GM12873 (cell line): ENCODE data around the gene SIGLEC14.

Experiments
- CTCF ChIP-seq: IDR thresholded peaks from 2 replicates; pipeline ENCODE4 v1.5.1; 2012; ENCODE audit warnings: low read depth, mild to moderate bottlenecking, moderate library complexity, low read length, control low read depth; ENCODE audit not compliant: insufficient read depth; ENCODE audit errors: missing control alignments

Gene SIGLEC14

GRCh38 chr19:51686171-51686570 is 39.5 kb upstream of the SIGLEC14 start:
- TF ChIP-seq CTCF, result no peak

DNA sequence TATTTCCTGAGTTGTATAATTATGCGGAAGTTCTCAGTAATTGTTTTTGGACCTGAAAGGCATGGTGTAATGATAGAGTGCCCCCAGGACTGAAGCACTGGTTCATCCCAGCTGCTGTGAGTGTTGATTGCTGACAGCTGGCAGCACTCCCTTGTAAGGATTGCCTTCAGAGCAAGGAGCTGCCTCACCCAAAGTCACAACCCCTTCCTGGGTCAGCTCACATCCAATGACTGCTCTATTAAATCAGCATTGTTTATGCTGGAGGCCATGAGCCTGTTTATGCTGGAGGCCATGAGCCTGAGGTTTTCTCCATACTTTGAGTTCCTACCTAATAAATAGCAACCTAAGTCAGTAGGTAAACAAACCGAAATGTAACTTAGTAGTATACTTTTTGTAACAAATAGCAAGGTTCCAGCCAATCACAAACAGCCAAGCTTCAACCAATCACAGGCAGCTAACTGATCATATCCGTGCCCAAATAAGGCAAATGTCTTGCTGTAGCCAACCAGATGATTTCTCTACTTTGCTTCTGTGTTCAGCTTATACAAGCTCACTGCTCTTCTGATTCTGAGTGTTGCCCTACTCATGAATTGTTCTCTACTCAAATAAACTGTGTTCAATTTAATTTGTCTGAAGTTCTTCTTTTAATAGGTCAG is 34.8 kb upstream of the SIGLEC14 start:
- no peak for TF ChIP-seq CTCF

DNA sequence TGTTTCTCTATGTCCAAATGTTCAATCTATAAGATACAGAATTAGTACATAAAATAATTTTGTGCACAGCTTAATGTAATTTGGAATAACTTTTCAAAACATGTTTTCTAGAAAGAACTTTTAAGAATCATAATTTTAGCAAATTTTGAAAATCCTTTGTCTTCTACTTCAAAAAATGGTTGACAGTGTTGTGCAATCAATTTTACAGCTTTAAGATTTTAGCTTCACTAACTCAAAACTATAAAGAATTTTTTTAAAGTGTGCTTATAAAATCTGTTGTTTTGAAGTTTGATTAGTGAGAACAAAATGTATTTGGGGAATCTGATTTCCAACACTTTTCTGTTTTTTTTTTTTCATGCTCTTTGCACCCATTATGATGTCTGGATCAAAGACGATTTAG is 33.8 kb upstream of the SIGLEC14 start:
- no peak for TF ChIP-seq CTCF

- TF ChIP-seq CTCF, result no peak
Observed at GRCh38 chr19:51676566-51677083, 30.0 kb upstream of the SIGLEC14 start.

- TF ChIP-seq CTCF, result peak; percentile 47
Observed at GRCh38 chr19:51675911-51676565, 29.4 kb upstream of the SIGLEC14 start.

DNA sequence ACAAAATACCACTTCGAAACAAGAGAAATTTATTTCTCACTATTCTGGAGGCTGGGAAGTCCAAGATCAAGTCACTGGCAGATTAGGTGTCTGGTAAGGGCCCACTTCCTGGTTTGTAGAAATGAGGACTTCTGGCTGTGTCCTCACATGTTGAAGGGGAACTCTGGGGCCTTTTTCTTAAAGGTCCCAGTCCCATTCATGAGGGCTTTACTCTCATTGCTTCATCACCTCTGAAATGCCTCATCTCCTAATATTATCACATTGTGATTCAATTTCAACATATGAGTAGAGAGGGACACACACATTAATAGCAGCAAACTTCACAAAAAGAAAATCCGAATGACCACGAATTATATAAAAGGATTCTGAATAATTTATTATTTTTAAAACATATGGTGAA is 21.6 kb upstream of the SIGLEC14 start:
- no peak for TF ChIP-seq CTCF

DNA sequence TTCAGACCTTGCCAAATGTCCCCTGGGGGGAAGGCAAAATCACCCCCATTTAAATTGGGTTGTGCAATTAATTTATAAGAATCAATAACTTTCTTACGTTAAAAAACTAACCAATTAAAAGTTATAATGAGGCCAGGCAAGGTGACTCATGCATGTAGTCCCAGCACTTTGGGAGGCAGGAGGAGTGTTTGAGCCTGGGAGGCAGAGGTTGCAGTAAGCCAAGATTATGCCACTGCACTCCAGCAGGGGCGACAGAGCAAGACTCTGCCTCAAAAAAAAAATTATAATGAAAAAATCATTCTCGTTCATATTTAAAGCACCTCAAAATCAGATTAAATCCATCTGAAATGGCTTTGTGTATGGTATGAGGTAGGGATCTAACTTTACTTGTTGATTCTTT is 18.4 kb upstream of the SIGLEC14 start:
- TF ChIP-seq CTCF, result peak; percentile 35
